HCT116 (cell line): ENCODE data around the gene BAG2. TPM values are rescaled to one million over a fixed set of nuclear protein-coding genes. Genes with fewer than 3 reads are reported as not detected.

Experiments
- ATAC-seq: fragments of 200-7000 bp; cut with Tn5 transposase; 2 replicates; pipeline ENCODE4 v1.9.1; 2020; ENCODE audit warnings: mild to moderate bottlenecking, moderate library complexity
- BruUV-seq: library from RNA; stranded (reverse); fragments of 400-500 nt; replicated peaks from 2 replicates; lab custom pipeline; 2021; lab: Mats Ljungman, UMichigan
- CTCF ChIA-PET: fragments of 300-600 bp; sonication (Branson Sonifier 250); formaldehyde crosslinking; loops from one replicate; lab custom pipeline; 2021; ENCODE audit warnings: antibody characterized with exemption; lab: Charles Lee
- POLR2A ChIA-PET: fragments of 300-600, 350-600 bp; sonication (Branson Sonifier 250); formaldehyde crosslinking; loops from one replicate; lab custom pipeline; 2021; ENCODE audit warnings: antibody characterized with exemption; lab: Charles Lee
- RAD21 ChIA-PET, 2 experiments: fragments of 300-600 bp; sonication (Branson Sonifier 250); formaldehyde crosslinking; loops; one replicate each; lab custom pipeline; 2023; ENCODE audit warnings: low total read pairs in 2 of 2; ENCODE audit not compliant: uncharacterized antibody in 2 of 2, unreplicated experiment in 2 of 2, low non-redundant PET in 1 of 2; lab: Charles Lee
- DNase-seq: peaks from one replicate; pipeline ENCODE4 v3.0.0-alpha.2; 2010; ENCODE audit warnings: low read depth, low spot score
- H2AFZ ChIP-seq: fragments of 200-600 bp; shearing (Covaris generic), sonication (generic); 2 replicates; pipeline ENCODE4 v1.6.1; 2017; ENCODE audit warnings: low read depth, mixed run types, mixed read lengths, antibody characterized with exemption, low read length; ENCODE audit not compliant: poor library complexity, severe bottlenecking
- H3K27ac ChIP-seq: 2 replicates; pipeline ENCODE4 v1.5.1; 2012; ENCODE audit warnings: low read depth, low read length
- H3K27me3 ChIP-seq: fragments of 200-600 bp; sonication (generic); 2 replicates; pipeline ENCODE4 v1.6.1; 2016; ENCODE audit warnings: mixed run types, low read length, mixed read lengths; ENCODE audit not compliant: insufficient read depth
- H3K36me3 ChIP-seq, 2 experiments: fragments of 200-500 bp in 1 of 2; fragments of 200-600 bp in 1 of 2; sonication (Bioruptor generic) in 1 of 2; sonication (generic) in 1 of 2; 2 replicates each; pipeline versions ENCODE4 v1.5.1 to v1.6.1; 2014 to 2016; ENCODE audit warnings: low read length in 2 of 2, inconsistent platforms in 1 of 2, mixed read lengths in 1 of 2, mixed run types in 1 of 2; ENCODE audit not compliant: insufficient read depth in 2 of 2, control insufficient read depth in 1 of 2
- H3K4me1 ChIP-seq, 2 experiments: fragments of 200-600 bp in 1 of 2; sonication (generic) in 1 of 2; 2 replicates each; pipeline versions ENCODE4 v1.5.1 to v1.6.1; 2012 to 2017; ENCODE audit warnings: low read length in 2 of 2, inconsistent platforms in 1 of 2, mild to moderate bottlenecking in 1 of 2, mixed read lengths in 1 of 2, mixed run types in 1 of 2, moderate library complexity in 1 of 2; ENCODE audit not compliant: insufficient read depth in 2 of 2, control insufficient read depth in 1 of 2
- H3K4me2 ChIP-seq: fragments of 200-600 bp; sonication (generic); 2 replicates; pipeline ENCODE4 v1.6.1; 2017; ENCODE audit warnings: mixed run types, low read length, mixed read lengths
- H3K4me3 ChIP-seq, 2 experiments: fragments of 200-600 bp in 1 of 2; sonication (generic) in 1 of 2; replicated peaks in 1 of 2; 2 replicates each; pipeline ENCODE4 v1.5.1; 2011 to 2016; ENCODE audit warnings: low read length in 2 of 2, control low read depth in 1 of 2, low read depth in 1 of 2, mild to moderate bottlenecking in 1 of 2, mixed read lengths in 1 of 2, mixed run types in 1 of 2
- H3K79me2 ChIP-seq: fragments of 200-600 bp; sonication (generic); 2 replicates; pipeline ENCODE4 v1.6.1; 2017; ENCODE audit warnings: mild to moderate bottlenecking, mixed run types, low read length, moderate library complexity, mixed read lengths; ENCODE audit not compliant: insufficient read depth
- H3K9ac ChIP-seq: fragments of 200-600 bp; sonication (generic); 2 replicates; pipeline ENCODE4 v1.6.1; 2016; ENCODE audit warnings: low read length, mixed read lengths
- H3K9me2 ChIP-seq: fragments of 200-600 bp; sonication (generic), shearing (Covaris generic); 2 replicates; pipeline ENCODE4 v1.6.1; 2017; ENCODE audit warnings: mixed run types, mild to moderate bottlenecking, moderate library complexity; ENCODE audit not compliant: insufficient read depth
- H3K9me3 ChIP-seq, 2 experiments: fragments of 200-500 bp in 1 of 2; fragments of 200-600 bp in 1 of 2; sonication (Bioruptor generic) in 1 of 2; sonication (generic) in 1 of 2; 2 replicates each; pipeline ENCODE4 v1.6.1; 2014 to 2017; ENCODE audit warnings: low read length in 2 of 2, mixed read lengths in 2 of 2, inconsistent platforms in 1 of 2, low read depth in 1 of 2, mild to moderate bottlenecking in 1 of 2, mixed run types in 1 of 2, moderate library complexity in 1 of 2; ENCODE audit not compliant: control insufficient read depth in 1 of 2, insufficient read depth in 1 of 2
- H4K20me1 ChIP-seq: fragments of 200-600 bp; sonication (generic), shearing (Covaris generic); 2 replicates; pipeline ENCODE4 v1.6.1; 2017; ENCODE audit warnings: mixed run types, mild to moderate bottlenecking, moderate library complexity; ENCODE audit not compliant: insufficient read depth
- CBX3 ChIP-seq: IDR thresholded peaks from 2 replicates; pipeline ENCODE4 v1.6.1; 2012; ENCODE audit warnings: low read depth
- CEBPB ChIP-seq: IDR thresholded peaks from 2 replicates; pipeline ENCODE4 v1.6.1; 2012; ENCODE audit warnings: low read depth
- CTCF ChIP-seq, 3 experiments: fragments of 200-600 bp in 1 of 3; sonication (generic) in 1 of 3; IDR thresholded peaks in 2 of 3; conservative IDR thresholded peaks in 1 of 3; 2 replicates each; pipeline ENCODE4 v1.5.1; 2012 to 2017; ENCODE audit warnings: low read depth in 2 of 3, low read length in 2 of 3, antibody characterized with exemption in 1 of 3, borderline replicate concordance in 1 of 3, control low read depth in 1 of 3, mild to moderate bottlenecking in 1 of 3, mixed read lengths in 1 of 3, mixed run types in 1 of 3, moderate library complexity in 1 of 3; ENCODE audit not compliant: insufficient read depth in 1 of 3
- ELF1 ChIP-seq: IDR thresholded peaks from 2 replicates; pipeline ENCODE4 v1.6.1; 2012; ENCODE audit warnings: low read depth, borderline replicate concordance
- EZH2 ChIP-seq: fragments of 200-600 bp; sonication (generic); IDR thresholded peaks from 2 replicates; pipeline ENCODE4 v1.6.1; 2017; ENCODE audit warnings: antibody characterized with exemption, mixed run types
- EZH2phosphoT487 ChIP-seq: fragments of 200-600 bp; IDR thresholded peaks from 2 replicates; pipeline ENCODE4 v1.6.1; 2018; ENCODE audit warnings: antibody characterized with exemption, borderline replicate concordance
- FOSL1 ChIP-seq: IDR thresholded peaks from 2 replicates; pipeline ENCODE4 v1.6.1; 2012; ENCODE audit warnings: low read depth
- JUND ChIP-seq: IDR thresholded peaks from 2 replicates; pipeline ENCODE4 v1.6.1; 2012
- MAX ChIP-seq: IDR thresholded peaks from 2 replicates; pipeline ENCODE4 v1.6.1; 2012
- POLR2AphosphoS5 ChIP-seq: IDR thresholded peaks from 2 replicates; pipeline ENCODE4 v1.6.1; 2011; ENCODE audit warnings: mild to moderate bottlenecking, low read depth, low read length, moderate library complexity
- REST ChIP-seq: IDR thresholded peaks from 2 replicates; pipeline ENCODE4 v1.6.1; 2012; ENCODE audit warnings: low read depth
- SIN3A ChIP-seq: IDR thresholded peaks from 2 replicates; pipeline ENCODE4 v1.6.1; 2012; ENCODE audit warnings: low read depth
- SP1 ChIP-seq: IDR thresholded peaks from 2 replicates; pipeline ENCODE4 v1.6.1; 2012; ENCODE audit warnings: low read depth
- SRF ChIP-seq: IDR thresholded peaks from 2 replicates; pipeline ENCODE4 v1.6.1; 2012; ENCODE audit warnings: low read depth
- TCF7L2 ChIP-seq: IDR thresholded peaks from 2 replicates; pipeline ENCODE4 v1.7.0; 2011; ENCODE audit warnings: borderline replicate concordance, inconsistent platforms; ENCODE audit not compliant: insufficient read depth, insufficient read length; ENCODE audit errors: extremely low read depth
- YY1 ChIP-seq: IDR thresholded peaks from 2 replicates; pipeline ENCODE4 v1.6.1; 2011; ENCODE audit warnings: low read length, low read depth, moderate library complexity, mild to moderate bottlenecking; ENCODE audit not compliant: insufficient replicate concordance; ENCODE audit errors: extremely low read depth
- ZFX ChIP-seq: fragments of 450-650 bp; IDR thresholded peaks from 2 replicates; pipeline ENCODE4 v1.6.1; 2017
- ZNF274 ChIP-seq: fragments of 200-500 bp; sonication (Bioruptor generic); IDR thresholded peaks from 2 replicates; pipeline ENCODE4 v1.6.1; 2014; ENCODE audit warnings: mild to moderate bottlenecking, low read depth, low read length, inconsistent platforms
- intact Hi-C: fragments of 100-400 bp; cut with micrococcal nuclease; formaldehyde crosslinking; loops from 2 replicates; pipeline ENCODE4 v1.10.0; 2022
- total RNA-seq: library from RNA; stranded (reverse); gene quantifications from one replicate; pipeline ENCODE4 v1.2.1, GENCODE V29; 2021; ENCODE audit not compliant: unreplicated experiment

Gene BAG2
- total RNA-seq, 1 experiment from 2014 or later = 13.5 TPM

- TF ChIP-seq TCF7L2 (no peak), CEBPB (no peak), ELF1 (no peak), SP1 (no peak)
Observed at GRCh38 chr6:57221191-57221935, 49.2 kb downstream of the BAG2 start (continued).

- Histone ChIP-seq H3K27ac (peak within 1 kb of the TSS; percentile 94), H3K9ac (peak within 1 kb of the TSS; percentile 78), H3K4me3 (peak within 1 kb of the TSS; percentile 78 to 83), H4K20me1 (no peaks in the 10 kb centered on the region), H3K36me3 (no peaks in the 10 kb centered on the region), H3K4me2 (peak within 1 kb of the TSS; percentile 95), H3K27me3 (no peaks in the 10 kb centered on the region), H3K9me2 (no peaks in the 10 kb centered on the region), H3K4me1 (peaks cover 3 to 12% of the 10 kb centered on the region in 2 experiments; a peak in 3 of 4 replicates), H3K9me3 (no peaks in the 10 kb centered on the region), H2AFZ (peak within 1 kb of the TSS; percentile 97), H3K79me2 (peaks cover 41% of the 10 kb centered on the region)
- ChIA-PET POLR2A (interaction anchor here (1.2 to 1.6 kb wide), 2 partner anchors 15 to 91 kb away, joined by 3 to 4 read pairs; no protein-coding TSS in a partner anchor), RAD21 (no interaction called here), CTCF (interaction anchor here (1.0 kb wide), 1 partner anchor 10 kb away, joined by 5 read pairs; no protein-coding TSS in a partner anchor)
- ATAC-seq (peak; percentile 83), DNase-seq (peak; percentile 60)
- BruUV-seq = TSS peak; percentile 27
- intact Hi-C loops = no loop called here
- peak; percentile 41 for TF ChIP-seq YY1
- peak; percentile 23; the same call in 1 of the 2 replicates for TF ChIP-seq MAX
- TF ChIP-seq ELF1 = no peak
- TF ChIP-seq ZNF274 = no peak
- no peak for TF ChIP-seq CBX3
- no peak for TF ChIP-seq CEBPB
- TF ChIP-seq POLR2AphosphoS5 = peak; percentile 89
- peak; percentile 27; the same call in 1 of the 2 replicates for TF ChIP-seq ZFX
- TF ChIP-seq FOSL1 = no peak
- TF ChIP-seq SIN3A = peak; percentile 62; the same call in 1 of the 2 replicates
- TF ChIP-seq EZH2phosphoT487 = no peak
- TF ChIP-seq CTCF (IDR thresholded peaks at IDR 0.05 in 2 of 3, conservative IDR thresholded peaks at IDR 0.05 in 1 of 3; ENCODE audit: borderline replicate concordance in 1 of 3, insufficient read depth in 1 of 3, low read depth in 2 of 3, low read length in 2 of 3) = no peak; a peak in 2 of 6 replicates
- TF ChIP-seq SRF = no peak
- no peak for TF ChIP-seq REST
- no peak for TF ChIP-seq JUND
- no peak for TF ChIP-seq EZH2
- no peak for TF ChIP-seq SP1
Observed at GRCh38 chr6:57221936-57222742, 50.0 kb downstream of the BAG2 start, which contains the start of gene RAB23. RAB23 (minus strand) TSS chr6:57222307; CDS start chr6:57210380, 11,927 bp downstream.
